H7 (cell line): ENCODE results near the gene GRK1. TPM values are rescaled to one million over a fixed set of nuclear protein-coding genes. Genes with fewer than 3 reads are reported as not detected.

Source experiments
- DNase-seq: peaks from one replicate; pipeline ENCODE4 v3.0.0; 2012
- H3K27me3 ChIP-seq: 2 replicates; pipeline ENCODE4 v1.6.0; 2011; ENCODE audit warnings: mild to moderate bottlenecking, low read length; ENCODE audit not compliant: control insufficient read depth, insufficient read depth
- H3K36me3 ChIP-seq: replicated peaks from 2 replicates; pipeline ENCODE4 v1.5.1; 2011; ENCODE audit warnings: low read length; ENCODE audit not compliant: control insufficient read depth, insufficient read depth
- H3K4me3 ChIP-seq: 2 replicates; pipeline ENCODE4 v1.5.1; 2011; ENCODE audit warnings: low read depth, mild to moderate bottlenecking, control low read depth, low read length, moderate library complexity; ENCODE audit not compliant: insufficient read depth
- total RNA-seq: library from RNA; depleted of rRNA; stranded (reverse); fragments of >200 nt; shearing (Covaris generic); gene quantifications from 2 replicates; pipeline ENCODE4 v1.2.3, GENCODE V29; 2014

The GRK1 gene
- total RNA-seq, 1 experiment from 2014 or later: 0.14 TPM

- no peaks in the 10 kb centered on the region for H3K36me3 ChIP-seq
- DNase-seq: peak; percentile 61
- no peaks in the 10 kb centered on the region for H3K27me3 ChIP-seq
- no peak overlapping the region for H3K4me3 ChIP-seq
These were observed 15.3 kb upstream of the GRK1 start for GRCh38 chr13:113651511-113652403.

- peak; percentile 54 for DNase-seq
- H3K4me3 ChIP-seq: no peak overlapping the region
- H3K27me3 ChIP-seq: no peaks in the 10 kb centered on the region
- no peaks in the 10 kb centered on the region for H3K36me3 ChIP-seq
These were observed 14.4 kb upstream of the GRK1 start for GRCh38 chr13:113652404-113653263.

GRCh38 chr13:113653264-113654174 lies 13.5 kb upstream of the GRK1 start:
- Histone ChIP-seq H3K27me3 (no peaks in the 10 kb centered on the region), H3K36me3 (no peaks in the 10 kb centered on the region), H3K4me3 (no peak overlapping the region)
- peak; percentile 58 for DNase-seq

GRCh38 chr13:113654175-113654560 lies 12.9 kb upstream of the GRK1 start:
- Histone ChIP-seq H3K4me3 (no peak overlapping the region), H3K36me3 (no peaks in the 10 kb centered on the region), H3K27me3 (no peaks in the 10 kb centered on the region)
- DNase-seq: no peak

GRCh38 chr13:113654591-113655345 lies 12.3 kb upstream of the GRK1 start:
- Histone ChIP-seq H3K36me3 (no peaks in the 10 kb centered on the region), H3K4me3 (no peak overlapping the region), H3K27me3 (no peaks in the 10 kb centered on the region)
- DNase-seq: peak; percentile 60

- H3K4me3 ChIP-seq: no peak overlapping the region
- H3K36me3 ChIP-seq: no peaks in the 10 kb centered on the region
- DNase-seq: peak; percentile 38
- no peaks in the 10 kb centered on the region for H3K27me3 ChIP-seq
These were observed 11.5 kb upstream of the GRK1 start for GRCh38 chr13:113655346-113656002.

GRCh38 chr13:113656003-113656588 lies 10.9 kb upstream of the GRK1 start:
- no peaks in the 10 kb centered on the region for H3K36me3 ChIP-seq
- no peaks in the 10 kb centered on the region for H3K27me3 ChIP-seq
- no peak for DNase-seq
- H3K4me3 ChIP-seq: no peak overlapping the region

GRCh38 chr13:113656831-113657671 lies 10.0 kb upstream of the GRK1 start:
- peak; percentile 59 for DNase-seq
- Histone ChIP-seq H3K36me3 (no peaks in the 10 kb centered on the region), H3K4me3 (no peak overlapping the region), H3K27me3 (no peaks in the 10 kb centered on the region)

GRCh38 chr13:113657851-113658741 lies 8.9 kb upstream of the GRK1 start, which contains the start of gene ATP4B:
Gene ATP4B (minus strand): TSS chr13:113658198. CDS start chr13:113658144, 54 bp downstream.
- peak; percentile 60 for DNase-seq

GRCh38 chr13:113658836-113659235 lies 8.2 kb upstream of the GRK1 start:
- H3K27me3 ChIP-seq: no peaks in the 10 kb centered on the region
- H3K36me3 ChIP-seq: no peaks in the 10 kb centered on the region
- H3K4me3 ChIP-seq: no peak overlapping the region
- peak; percentile 39 for DNase-seq

More at GRCh38 chr13:113657851-113658741, 8.9 kb upstream of the GRK1 start, which contains the start of gene ATP4B:
- no peaks in the 10 kb centered on the region for H3K27me3 ChIP-seq
- no peak within 1 kb of the TSS for H3K4me3 ChIP-seq
- no peaks in the 10 kb centered on the region for H3K36me3 ChIP-seq

GRCh38 chr13:113659337-113659736 lies 7.7 kb upstream of the GRK1 start:
- H3K4me3 ChIP-seq: no peak overlapping the region
- H3K27me3 ChIP-seq: no peaks in the 10 kb centered on the region
- no peak for DNase-seq
- H3K36me3 ChIP-seq: no peaks in the 10 kb centered on the region
